ENCODE results near the gene AACS.
"Not testable (repeated sequence)": the region's sequence is repeated elsewhere in the genome, so short reads cannot be mapped to it uniquely, and the experiment has no call there.

AACS gene, protein sequence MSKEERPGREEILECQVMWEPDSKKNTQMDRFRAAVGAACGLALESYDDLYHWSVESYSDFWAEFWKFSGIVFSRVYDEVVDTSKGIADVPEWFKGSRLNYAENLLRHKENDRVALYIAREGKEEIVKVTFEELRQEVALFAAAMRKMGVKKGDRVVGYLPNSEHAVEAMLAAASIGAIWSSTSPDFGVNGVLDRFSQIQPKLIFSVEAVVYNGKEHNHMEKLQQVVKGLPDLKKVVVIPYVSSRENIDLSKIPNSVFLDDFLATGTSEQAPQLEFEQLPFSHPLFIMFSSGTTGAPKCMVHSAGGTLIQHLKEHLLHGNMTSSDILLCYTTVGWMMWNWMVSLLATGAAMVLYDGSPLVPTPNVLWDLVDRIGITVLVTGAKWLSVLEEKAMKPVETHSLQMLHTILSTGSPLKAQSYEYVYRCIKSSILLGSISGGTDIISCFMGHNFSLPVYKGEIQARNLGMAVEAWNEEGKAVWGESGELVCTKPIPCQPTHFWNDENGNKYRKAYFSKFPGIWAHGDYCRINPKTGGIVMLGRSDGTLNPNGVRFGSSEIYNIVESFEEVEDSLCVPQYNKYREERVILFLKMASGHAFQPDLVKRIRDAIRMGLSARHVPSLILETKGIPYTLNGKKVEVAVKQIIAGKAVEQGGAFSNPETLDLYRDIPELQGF

DNA sequence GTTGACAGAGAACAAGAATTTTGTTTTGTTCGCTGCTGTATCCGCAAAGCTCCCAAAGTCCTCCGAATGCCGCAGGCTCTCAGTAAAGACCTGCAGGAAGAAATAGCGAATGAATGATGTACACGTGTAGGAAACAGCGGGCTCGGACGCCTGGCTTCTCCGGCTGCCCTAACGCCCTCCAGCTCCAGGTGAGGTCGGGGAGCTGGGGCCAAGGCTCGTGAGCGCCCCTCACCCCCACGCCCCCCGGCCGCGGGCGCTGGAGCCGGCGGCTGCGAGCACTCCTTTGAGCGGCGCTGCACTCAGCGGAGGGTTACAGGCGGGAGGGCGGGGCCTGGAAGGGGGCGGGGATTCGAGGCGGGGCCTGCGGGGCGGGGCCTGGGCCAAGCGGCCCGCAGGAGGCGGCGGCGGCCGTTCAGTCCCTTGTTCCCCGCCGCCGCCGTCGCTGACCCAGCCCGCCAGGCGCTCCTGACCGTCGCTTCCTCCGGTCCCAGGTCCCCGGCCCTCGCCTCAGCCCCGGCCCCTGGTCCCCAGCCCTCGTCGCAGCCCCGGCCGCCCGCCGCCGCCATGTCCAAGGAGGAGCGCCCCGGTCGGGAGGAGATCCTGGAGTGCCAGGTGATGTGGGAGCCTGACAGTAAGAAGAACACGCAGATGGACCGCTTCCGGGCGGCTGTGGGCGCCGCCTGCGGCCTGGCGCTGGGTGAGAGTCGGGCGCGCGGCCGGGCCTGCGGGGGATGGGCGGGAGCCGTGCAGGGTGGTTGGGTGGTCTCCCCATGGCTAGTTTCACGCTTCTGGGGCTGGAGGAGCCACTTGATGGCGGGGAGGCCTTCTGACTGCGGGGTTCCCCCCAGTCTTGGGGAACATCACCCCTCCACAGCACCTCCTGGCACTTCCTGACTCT lies at the start of gene AACS:
Gene AACS (plus strand): TSS at position 415 of the 898 bp plus-strand sequence. CDS start 150 bp downstream, at position 565.
- DNase-seq = peak; percentile 66

DNA sequence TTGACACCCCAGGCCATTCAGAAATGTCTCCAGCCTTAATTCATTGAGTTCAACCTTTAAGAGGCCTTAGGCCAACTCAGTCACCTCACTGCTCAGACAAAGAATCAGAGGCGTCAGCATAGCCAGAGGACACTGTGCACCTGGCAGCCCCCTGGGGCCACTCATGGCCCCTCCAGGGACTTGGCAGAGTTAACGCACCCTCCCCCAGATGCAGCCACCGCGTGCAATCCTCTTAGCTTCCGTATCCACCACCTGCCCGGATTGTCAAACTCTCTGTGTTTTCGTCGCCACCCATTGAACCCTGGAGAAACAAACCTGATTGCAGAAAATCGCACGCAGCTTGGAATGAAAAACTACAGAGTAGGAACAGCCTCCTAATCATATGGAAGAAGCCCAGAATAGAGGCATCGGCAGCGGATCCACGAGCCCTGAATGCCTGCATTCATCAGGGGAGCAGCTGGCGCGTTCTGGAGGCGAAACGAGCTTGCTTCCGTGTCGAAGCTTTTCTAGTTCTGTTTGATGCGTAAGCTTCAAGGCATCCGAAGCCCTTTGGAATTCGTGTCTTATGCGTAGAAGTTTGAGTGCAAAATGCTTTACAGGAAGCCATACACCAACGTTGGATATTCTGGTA lies 49.4 kb upstream of the AACS start:
- DNase-seq = peak; percentile 66

DNA sequence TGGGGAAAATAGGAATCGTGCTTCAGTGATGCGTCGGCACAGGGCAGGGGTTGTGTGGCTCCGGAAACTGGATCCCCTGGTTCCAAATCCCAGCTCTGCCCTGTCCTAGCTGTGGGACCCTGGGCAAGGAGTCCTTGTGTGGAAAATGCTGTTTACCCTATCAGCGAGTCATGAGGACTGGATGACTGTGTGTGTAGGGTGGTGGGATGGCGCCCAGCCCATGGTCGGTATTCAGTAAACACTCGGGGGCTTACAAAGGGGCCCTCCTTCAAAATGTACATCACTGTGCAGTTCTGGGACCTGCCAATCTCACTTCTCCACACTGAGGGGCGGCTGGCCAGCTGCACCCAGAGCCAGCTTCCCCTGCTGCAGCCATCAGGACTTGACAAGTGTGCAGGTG lies 47.4 kb upstream of the AACS start:
- no peak for DNase-seq

DNA sequence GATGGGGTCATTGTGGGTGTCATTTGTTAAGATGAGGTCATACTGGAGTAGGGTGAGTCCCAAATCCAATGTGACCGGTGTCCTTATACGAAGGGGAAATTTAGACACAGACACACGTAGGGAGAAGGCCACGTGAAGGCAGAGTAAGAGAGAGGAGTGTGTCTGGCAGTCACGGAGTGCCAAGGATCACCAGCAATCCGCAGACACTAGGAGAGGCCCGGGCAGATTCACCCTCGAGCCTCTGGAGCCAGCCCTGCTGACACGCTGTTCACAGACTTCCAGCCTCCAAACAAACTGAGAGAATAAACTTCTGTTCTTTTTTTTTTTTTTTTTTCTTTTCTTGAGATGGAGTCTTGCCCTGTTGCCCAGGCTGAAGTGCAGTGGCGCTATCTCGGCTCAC lies 46.9 kb upstream of the AACS start:
- DNase-seq = no peak

DNA sequence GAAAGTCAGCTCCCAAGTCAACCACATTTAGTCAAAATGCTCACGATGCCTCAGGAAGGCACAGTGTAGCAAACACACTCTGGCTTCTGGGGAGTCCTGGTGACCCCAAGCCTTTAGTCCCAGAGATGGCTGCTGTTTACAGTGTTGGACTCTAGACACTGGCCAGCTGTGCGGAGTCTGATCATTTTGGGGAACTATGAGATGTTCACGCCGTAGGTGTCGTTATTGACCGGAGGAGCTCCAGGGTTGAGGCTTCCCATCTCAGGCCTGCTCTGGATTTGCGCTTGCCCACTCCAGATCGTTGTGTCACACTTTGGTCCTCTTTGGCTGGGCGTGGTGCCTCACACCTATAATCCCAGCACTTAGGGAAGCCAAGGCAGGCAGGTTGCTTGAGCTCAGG lies 44.1 kb upstream of the AACS start:
- DNase-seq = no peak

DNA sequence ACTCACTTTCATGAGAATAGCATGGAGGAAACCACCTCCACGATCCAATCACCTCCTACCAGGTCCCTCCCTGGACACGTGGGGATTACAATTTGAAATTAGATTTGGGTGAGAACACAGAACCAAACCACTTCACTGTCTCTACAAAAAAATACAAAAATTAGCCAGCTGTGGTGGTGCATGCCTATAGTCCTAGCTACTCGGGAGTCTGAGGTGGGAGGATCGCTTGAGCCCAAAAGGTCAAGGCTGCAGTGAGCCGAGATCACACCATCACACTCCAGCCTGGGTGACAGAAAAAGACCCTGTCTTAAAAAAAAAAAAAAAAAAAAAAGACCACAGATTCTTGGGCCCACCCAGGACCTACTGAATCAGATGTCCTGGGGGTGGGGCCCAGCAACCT lies 43.5 kb upstream of the AACS start:
- DNase-seq = no peak

DNA sequence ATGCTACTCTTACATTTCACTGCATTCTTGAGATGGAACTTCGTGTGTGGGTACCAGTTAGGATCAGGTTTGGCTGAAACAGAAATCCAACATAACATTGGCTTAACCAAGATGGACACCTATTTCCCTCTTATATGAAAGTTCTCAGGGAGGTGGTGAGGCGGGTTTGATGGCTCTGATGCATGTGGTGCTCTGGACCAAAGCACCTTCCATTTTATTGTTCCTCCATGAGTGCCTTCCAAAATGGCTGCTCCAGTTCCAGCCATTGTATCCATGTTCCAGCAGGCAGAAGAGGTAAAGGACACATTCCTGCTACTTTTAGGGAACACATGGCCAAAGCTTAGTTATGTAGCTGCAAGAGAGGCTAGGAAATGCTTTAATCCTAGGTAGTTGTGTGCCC lies 42.2 kb upstream of the AACS start:
- no peak for DNase-seq

DNA sequence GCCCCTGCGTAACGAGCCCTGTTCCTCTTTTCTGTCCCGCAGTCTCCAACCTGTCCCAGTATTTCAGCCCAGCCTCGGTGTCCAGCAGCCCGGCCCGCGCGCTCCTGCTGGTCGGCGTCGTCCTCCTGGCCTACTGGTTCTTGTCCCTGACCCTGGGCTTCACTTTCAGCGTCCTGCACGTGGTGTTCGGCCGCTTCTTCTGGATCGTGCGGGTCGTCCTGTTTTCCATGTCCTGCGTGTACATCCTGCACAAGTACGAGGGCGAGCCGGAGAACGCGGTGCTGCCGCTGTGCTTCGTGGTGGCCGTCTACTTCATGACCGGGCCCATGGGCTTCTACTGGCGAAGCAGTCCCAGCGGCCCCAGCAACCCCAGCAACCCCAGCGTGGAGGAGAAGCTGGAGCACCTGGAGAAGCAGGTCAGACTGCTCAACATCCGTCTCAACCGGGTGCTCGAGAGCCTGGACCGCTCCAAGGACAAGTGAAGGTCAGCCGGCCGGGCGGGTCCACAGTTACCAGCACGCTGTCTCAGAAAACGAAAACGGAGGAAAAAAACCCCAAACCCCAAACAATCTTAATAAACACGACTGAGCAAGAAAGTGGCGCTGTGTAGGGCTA lies 40.2 kb upstream of the AACS start:
- no peak for DNase-seq

DNA sequence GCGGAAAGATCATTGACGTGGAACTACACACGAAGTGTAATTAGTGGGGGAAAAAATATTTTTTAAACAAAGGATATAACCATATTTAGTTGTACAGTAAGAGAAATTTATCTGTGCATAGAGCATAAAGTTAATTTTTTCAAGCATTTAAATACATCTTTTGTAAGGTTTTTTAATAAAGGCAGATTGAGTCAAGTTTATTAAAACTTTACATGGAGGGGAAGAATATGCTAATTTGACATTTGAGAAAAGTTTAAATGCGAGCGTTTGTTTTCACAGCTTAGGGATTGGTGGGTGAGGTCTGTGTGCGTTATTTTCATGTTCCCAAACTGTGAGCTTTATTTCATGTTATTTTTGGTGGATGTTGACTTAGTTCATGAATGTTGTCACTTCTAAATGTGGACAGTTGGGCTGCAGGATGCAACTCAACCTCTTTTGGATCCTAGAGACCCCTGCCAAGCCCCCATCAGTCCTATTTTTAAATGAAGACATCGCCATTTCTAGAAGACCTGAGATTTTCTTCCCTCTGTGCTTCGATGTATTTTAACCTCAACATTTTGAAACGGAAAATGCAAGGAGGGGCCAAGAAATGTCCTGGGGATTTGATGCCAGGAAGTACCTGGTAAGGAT lies 39.5 kb upstream of the AACS start:
- no peak for DNase-seq

DNA sequence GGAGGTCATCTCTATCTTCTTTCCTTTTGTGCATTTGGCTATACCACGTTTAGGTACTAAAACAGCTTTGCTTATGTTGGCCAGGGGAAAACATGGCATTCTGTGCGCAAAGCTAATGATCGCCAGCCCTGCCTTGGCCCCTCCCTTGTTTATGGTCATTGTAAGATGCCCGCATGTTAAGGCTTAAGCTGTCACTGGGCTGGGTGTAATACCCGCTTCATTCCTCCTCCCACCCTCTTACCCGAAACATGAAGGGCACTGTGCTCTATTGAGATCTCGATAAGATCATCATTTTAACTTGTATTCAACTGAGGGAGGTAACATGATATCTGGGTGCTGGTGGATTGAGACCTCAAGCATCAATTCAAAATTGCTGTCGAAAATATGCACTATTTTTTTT lies 37.1 kb upstream of the AACS start:
- DNase-seq = no peak

DNA sequence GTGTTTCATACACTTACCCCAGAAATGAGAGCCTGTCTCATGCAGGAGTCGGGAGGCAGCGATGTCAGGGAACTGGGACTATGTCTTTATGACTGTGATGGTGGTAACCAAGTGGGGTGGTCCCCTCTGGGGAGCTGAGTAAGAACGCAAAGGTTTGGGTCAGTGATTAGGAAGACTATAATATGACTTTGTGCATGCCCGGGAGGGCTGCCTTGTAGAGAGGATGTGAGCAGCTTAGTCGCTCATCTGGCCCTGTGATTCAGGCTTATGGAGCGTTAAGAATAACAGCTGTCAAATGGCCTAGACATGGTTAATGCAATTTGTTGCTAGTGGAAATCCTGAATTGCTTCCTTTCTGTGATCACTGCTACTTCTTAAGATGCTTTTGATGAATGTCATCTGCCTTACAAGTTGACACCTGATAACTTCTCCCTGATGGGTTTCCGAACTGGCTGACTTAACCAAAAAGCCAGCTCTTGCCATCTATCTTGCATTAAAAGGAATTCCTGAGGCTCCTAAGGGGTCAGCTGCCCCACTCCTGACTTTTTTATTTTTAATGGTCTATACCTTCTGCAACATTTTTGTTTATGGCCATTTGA lies 35.4 kb upstream of the AACS start:
- DNase-seq = no peak

DNA sequence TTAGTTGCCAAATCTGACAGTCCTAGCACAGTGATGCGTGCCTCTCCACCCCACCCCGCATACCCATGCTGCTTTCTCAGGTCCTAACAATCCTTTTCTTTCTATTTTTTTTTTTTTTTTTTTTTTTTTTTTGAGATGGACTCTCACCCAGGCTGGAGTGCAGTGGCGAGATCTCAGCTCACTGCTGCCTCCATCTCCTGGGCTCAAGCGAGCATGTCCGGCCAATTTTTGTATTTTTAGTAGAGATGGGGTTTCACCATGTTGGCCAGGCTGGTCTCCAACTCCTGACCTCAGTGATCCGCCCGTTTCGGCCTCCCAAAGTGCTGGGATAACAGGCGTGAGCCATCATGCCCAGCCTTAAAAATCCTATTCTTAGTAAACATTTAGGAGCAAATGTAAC lies 33.8 kb upstream of the AACS start:
- DNase-seq = not testable (repeated sequence)

DNA sequence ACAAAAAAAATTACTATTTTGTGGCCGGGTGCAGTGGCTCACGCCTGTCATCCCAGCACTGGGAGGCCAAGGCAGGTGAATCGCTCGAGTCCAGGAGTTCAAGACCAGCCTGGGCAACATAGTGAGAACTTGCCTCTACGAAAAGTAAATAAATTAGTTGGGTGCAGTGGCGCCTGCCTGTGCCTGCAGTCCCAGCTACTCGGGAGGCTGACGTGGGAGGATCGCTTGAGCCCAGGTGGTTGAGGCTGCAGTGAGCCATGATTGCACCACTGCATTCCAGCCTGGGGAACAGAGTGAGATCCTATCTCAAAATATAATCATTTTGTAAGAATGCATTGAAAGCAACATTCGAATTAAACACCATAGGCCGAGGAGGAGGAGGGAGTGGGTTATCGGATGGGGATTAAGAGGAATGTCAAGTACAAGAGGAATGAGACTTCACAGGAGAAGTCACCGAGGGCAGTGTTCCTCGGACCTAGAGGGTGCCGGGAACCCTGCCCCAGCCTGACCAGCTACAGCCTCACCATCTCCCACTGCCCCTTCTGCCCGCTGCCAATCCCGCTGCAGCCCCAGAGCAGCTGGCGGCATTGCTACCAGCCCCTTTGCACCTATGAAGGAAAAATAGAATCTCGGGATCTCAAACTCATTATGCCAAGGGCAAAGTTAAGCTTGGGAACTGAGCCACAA lies 32.6 kb upstream of the AACS start:
- DNase-seq = no peak

DNA sequence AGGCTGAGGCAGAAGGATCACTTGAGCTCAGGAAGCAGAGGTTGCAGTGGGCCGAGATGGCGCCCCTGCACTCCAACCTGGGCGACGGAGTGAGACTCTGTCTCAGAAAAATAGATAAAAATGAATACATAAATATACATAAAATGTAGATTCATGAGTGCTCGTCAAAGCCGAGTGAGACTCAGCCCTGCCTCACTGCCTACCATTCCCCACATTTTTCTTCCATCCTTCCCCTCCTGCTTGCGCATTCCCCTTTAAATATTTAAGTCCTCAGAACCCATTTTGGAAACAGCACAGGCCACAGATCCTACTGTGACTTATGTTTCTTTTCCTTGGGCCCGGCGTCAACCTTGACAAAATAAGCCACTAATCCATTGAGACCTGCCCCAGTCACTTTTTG lies 31.9 kb upstream of the AACS start:
- DNase-seq = no peak

DNA sequence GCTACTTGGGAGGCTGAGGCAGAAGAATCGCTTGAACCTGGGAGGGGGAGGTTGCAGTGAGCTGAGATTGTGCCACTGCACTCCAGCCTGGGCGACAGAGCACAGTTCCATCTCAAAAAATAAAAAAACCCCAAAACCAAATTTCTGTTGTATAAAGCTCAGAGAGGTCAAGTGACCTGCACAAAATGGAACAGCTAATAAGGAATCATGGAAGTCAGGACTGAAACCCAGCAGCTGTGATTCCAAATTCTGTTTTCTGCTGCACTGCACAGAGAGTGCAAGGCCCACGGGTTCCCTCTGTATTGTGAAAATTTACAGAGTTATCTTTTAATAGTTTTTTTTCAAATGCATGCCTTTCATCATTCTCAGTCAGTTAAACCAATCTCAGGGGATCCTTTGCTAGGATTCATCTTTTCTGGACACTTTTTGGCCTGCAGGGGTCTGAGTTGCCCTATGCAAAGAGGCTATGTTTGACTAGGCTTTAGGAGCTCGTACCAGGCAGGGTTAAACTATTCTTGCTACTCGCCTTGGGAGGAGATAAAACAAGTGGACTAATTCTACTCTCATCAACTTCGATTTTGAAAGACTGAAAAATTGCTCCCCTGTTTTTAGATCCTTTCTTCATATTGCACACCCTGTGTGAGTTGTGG lies 26.1 kb upstream of the AACS start:
- DNase-seq = no peak

DNA sequence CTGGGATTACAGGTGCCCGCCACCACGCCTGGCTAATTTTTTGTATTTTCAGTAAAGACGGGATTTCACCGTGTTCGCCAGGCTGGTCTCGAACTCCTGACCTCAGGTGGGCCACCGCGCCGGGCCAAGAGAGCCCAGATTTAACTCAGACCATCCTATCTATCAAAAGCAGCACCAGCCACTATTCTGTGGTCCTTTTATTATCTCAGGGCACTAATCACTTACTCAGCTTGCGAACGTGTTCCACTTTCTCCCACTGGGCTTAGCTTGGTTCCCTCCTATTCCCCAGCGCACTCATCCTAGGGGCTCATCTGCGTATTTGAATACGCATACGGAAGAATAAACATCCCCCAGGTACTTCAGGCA lies 16.2 kb upstream of the AACS start:
- DNase-seq = no peak

DNA sequence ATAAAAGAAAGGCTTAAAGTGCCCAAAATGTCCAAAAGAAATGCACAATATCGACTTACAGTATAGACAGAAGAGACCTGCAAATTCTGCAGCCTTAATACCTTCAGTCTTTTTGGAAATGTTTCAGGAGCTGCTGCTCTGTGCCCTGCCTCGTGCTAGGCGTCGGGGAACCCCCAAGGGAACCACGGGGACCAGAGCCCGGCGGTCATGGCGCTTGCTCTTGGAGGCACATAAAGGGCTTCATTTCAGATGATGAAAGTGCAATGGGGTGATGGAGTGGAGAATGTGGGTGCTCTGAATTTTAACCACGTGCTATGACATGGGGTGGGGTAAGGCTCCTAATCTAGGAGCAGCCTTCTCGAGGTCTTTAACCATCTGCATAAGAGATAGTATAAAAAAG lies 14.8 kb upstream of the AACS start:
- DNase-seq = no peak

DNA sequence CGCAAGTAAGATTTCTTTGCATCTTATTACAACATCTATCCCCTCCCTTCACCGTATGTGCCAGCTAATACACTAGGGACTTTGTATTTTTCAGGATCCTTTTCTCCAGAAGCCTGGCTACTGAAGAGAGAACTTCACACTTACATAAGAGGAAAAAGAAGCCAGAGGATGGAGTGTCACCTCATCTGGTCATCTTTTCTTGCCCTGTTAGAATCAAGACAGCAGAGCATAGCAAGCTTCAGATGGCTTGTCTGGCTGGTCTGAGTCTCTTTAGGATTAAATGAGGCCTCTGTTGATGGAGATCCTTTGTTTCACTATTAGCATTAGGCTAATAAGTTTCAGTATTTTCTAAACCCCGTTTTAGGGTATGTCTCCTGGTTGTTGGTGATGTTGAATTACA lies 14.4 kb upstream of the AACS start:
- no peak for DNase-seq

DNA sequence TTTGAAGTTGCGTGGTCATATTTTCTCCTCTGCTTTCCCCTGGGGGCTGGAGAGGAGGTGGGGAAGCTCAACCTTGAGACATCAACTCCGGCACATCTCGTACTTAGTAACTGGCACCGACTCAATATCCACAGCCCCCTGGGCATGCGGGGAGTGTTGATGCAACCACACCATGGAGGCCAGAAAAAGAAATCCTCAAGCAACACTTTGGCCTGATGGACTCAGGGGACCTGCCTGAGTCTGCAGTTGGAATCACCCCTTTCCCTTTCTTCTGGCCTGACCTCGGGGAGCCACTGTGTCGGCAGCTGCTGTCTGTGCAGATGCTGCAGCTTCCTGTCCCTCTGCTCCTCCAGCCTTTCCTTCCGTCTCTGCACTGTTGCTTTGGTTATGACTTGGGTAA lies 11.4 kb upstream of the AACS start:
- no peak for DNase-seq

DNA sequence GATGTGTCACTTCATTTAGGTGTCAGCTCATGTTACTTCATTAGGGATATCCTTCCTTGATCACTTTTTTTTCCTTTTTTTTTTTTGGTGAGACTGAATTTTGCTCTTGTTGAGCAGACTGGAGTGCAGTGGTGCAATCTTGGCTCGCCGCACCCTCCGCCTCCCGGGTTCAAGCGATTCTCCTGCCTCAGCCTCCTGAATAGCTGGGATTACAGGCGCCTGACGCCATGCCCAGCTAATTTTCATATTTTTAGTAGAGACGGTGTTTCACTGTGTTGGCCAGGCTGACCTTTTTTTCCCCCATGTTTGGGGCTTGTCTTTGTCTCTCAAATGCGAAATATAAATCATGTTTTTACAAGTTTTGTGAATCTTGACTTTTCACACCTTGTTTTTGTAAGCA lies 9.6 kb upstream of the AACS start:
- no peak for DNase-seq

DNA sequence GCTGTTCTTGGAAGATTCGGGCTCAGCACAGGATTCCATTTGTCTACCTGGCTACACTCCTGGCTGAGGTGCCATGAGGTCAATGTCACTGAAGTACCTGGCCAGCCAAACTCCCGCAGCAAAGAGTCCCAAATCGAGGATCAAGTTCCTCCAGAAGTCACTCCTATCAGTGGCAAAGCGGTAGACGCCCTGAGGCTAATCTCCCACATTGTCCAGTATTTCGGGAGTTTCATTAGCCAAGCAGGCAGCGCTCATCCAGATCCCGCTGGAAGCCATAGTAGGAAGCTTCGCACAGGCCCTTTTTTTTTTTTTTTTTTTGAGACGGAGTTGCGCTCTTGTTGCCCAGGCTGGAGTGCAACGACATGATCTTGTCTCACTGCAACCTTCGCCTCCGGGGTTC lies 8.9 kb upstream of the AACS start:
- DNase-seq = no peak

Data from NCI-H1092 (cell line).